H9 (cell line): ENCODE results near the gene CLEC18B. TPM values are rescaled to one million over a fixed set of nuclear protein-coding genes. Genes with fewer than 3 reads are reported as not detected.
"Not testable (repeated sequence)": the region's sequence is repeated elsewhere in the genome, so short reads cannot be mapped to it uniquely, and the experiment has no call there.

Experiments
- DNase-seq: peaks from one replicate; pipeline ENCODE4 v3.0.0-alpha.2; 2017
- H2AFZ ChIP-seq: one replicate; pipeline ENCODE4 v1.6.1; 2013; ENCODE audit warnings: mild to moderate bottlenecking, low read length, control low read depth, moderate library complexity
- H2AK5ac ChIP-seq: 2 replicates; pipeline ENCODE4 v1.6.1; 2013; ENCODE audit warnings: low read length, control low read depth, mixed read lengths; ENCODE audit not compliant: insufficient read length
- H2BK120ac ChIP-seq: one replicate; pipeline ENCODE4 v1.6.1; 2013; ENCODE audit warnings: low read depth, mild to moderate bottlenecking, low read length, control low read depth, inconsistent platforms; ENCODE audit not compliant: poor library complexity, severe bottlenecking
- H2BK12ac ChIP-seq: 2 replicates; pipeline ENCODE4 v1.6.1; 2013; ENCODE audit warnings: low read length, control low read depth, mixed read lengths, low read depth; ENCODE audit not compliant: insufficient read length
- H2BK15ac ChIP-seq: 2 replicates; pipeline ENCODE4 v1.6.1; 2013; ENCODE audit warnings: low read depth, low read length, control low read depth
- H2BK20ac ChIP-seq: one replicate; pipeline ENCODE4 v1.6.1; 2013; ENCODE audit warnings: low read depth, mild to moderate bottlenecking, low read length, control low read depth, inconsistent platforms; ENCODE audit not compliant: poor library complexity, severe bottlenecking
- H2BK5ac ChIP-seq: 2 replicates; pipeline ENCODE4 v1.6.1; 2013; ENCODE audit warnings: low read length, control low read depth, mixed read lengths; ENCODE audit not compliant: insufficient read length
- H3K14ac ChIP-seq: 2 replicates; pipeline ENCODE4 v1.6.1; 2013; ENCODE audit warnings: low read length, control low read depth; ENCODE audit not compliant: insufficient read depth
- H3K18ac ChIP-seq: 2 replicates; pipeline ENCODE4 v1.6.1; 2013; ENCODE audit warnings: low read depth, mild to moderate bottlenecking, mixed read lengths, low read length, control low read depth; ENCODE audit not compliant: insufficient read length
- H3K23ac ChIP-seq: 2 replicates; pipeline ENCODE4 v1.6.1; 2013; ENCODE audit warnings: low read length, control low read depth, mixed read lengths, low read depth; ENCODE audit not compliant: insufficient read length
- H3K23me2 ChIP-seq: 2 replicates; pipeline ENCODE4 v1.6.1; 2013; ENCODE audit warnings: low read depth, mild to moderate bottlenecking, mixed read lengths, low read length, control low read depth; ENCODE audit not compliant: insufficient read length, poor library complexity, severe bottlenecking
- H3K27ac ChIP-seq: 2 replicates; pipeline ENCODE4 v1.5.1; 2013; ENCODE audit warnings: low read length, control low read depth, mixed read lengths, low read depth; ENCODE audit not compliant: insufficient read length
- H3K27me3 ChIP-seq: 2 replicates; pipeline ENCODE4 v1.6.1; 2013; ENCODE audit warnings: low read length, control low read depth, inconsistent platforms; ENCODE audit not compliant: insufficient read depth
- H3K4ac ChIP-seq: 2 replicates; pipeline ENCODE4 v1.6.1; 2013; ENCODE audit warnings: low read depth, mild to moderate bottlenecking, control low read depth, inconsistent platforms, low read length, moderate library complexity
- H3K4me1 ChIP-seq: 2 replicates; pipeline ENCODE4 v1.6.1; 2013; ENCODE audit warnings: low read length, control low read depth, inconsistent platforms; ENCODE audit not compliant: insufficient read depth
- H3K4me2 ChIP-seq: 2 replicates; pipeline ENCODE4 v1.6.1; 2013; ENCODE audit warnings: low read length, control low read depth, mixed read lengths; ENCODE audit not compliant: insufficient read length, insufficient read depth
- H3K56ac ChIP-seq: 2 replicates; pipeline ENCODE4 v1.6.1; 2013; ENCODE audit warnings: low read depth, mild to moderate bottlenecking, mixed read lengths, low read length, control low read depth; ENCODE audit not compliant: insufficient read length
- H3K79me1 ChIP-seq: 2 replicates; pipeline ENCODE4 v1.6.1; 2013; ENCODE audit warnings: low read depth, mild to moderate bottlenecking, moderate library complexity, low read length, control low read depth, inconsistent platforms; ENCODE audit not compliant: insufficient read depth, poor library complexity, severe bottlenecking
- H3K79me2 ChIP-seq: 2 replicates; pipeline ENCODE4 v1.6.1; 2013; ENCODE audit warnings: low read length, control low read depth, inconsistent platforms; ENCODE audit not compliant: insufficient read depth
- H3K9ac ChIP-seq: 2 replicates; pipeline ENCODE4 v1.6.1; 2013; ENCODE audit warnings: low read length, control low read depth, mixed read lengths; ENCODE audit not compliant: insufficient read length; ENCODE audit errors: extremely low read depth
- H3K9me3 ChIP-seq: one replicate; pipeline ENCODE4 v1.6.1; 2013; ENCODE audit warnings: low read depth, low read length, inconsistent platforms; ENCODE audit not compliant: control insufficient read depth
- H3T11ph ChIP-seq: one replicate; pipeline ENCODE4 v1.6.1; 2013; ENCODE audit warnings: mild to moderate bottlenecking, low read length, control low read depth, inconsistent platforms
- H4K20me1 ChIP-seq: one replicate; pipeline ENCODE4 v1.6.1; 2013; ENCODE audit not compliant: control insufficient read depth, insufficient read length, insufficient read depth
- H4K5ac ChIP-seq: 2 replicates; pipeline ENCODE4 v1.6.1; 2013; ENCODE audit warnings: low read depth, mild to moderate bottlenecking, mixed read lengths, low read length, control low read depth; ENCODE audit not compliant: insufficient read length
- H4K8ac ChIP-seq: replicated peaks from 2 replicates; pipeline ENCODE4 v1.6.1; 2013; ENCODE audit warnings: low read length, control low read depth, mixed read lengths, low read depth; ENCODE audit not compliant: insufficient read length
- H4K91ac ChIP-seq: 2 replicates; pipeline ENCODE4 v1.6.1; 2013; ENCODE audit warnings: low read depth, mild to moderate bottlenecking, moderate library complexity, mixed read lengths, low read length, control low read depth; ENCODE audit not compliant: insufficient read length
- H3K27ac Mint-ChIP-seq, 3 experiments: 2 replicates in 2 of 3; 3 replicates in 1 of 3; pipeline ENCODE4 v1.8.0; 2020 to 2021; ENCODE audit warnings: mixed read lengths in 3 of 3, mild to moderate bottlenecking in 1 of 3, moderate library complexity in 1 of 3
- H3K27me3 Mint-ChIP-seq: 2 replicates; pipeline ENCODE4 v1.8.0; 2021; ENCODE audit warnings: low read depth, mild to moderate bottlenecking, moderate library complexity, mixed read lengths
- H3K36me3 Mint-ChIP-seq, 3 experiments: 2 replicates in 2 of 3; 3 replicates in 1 of 3; pipeline ENCODE4 v1.8.0; 2020 to 2021; ENCODE audit warnings: low read depth in 3 of 3, mixed read lengths in 3 of 3; ENCODE audit not compliant: insufficient read depth in 1 of 3
- H3K4me1 Mint-ChIP-seq, 2 experiments: 2 replicates each; pipeline ENCODE4 v1.8.0; 2020; ENCODE audit warnings: mixed read lengths in 2 of 2
- H3K4me3 Mint-ChIP-seq, 2 experiments: 2 replicates in 1 of 2; 3 replicates in 1 of 2; pipeline ENCODE4 v1.8.0; 2020 to 2021; ENCODE audit warnings: mild to moderate bottlenecking in 2 of 2, mixed read lengths in 2 of 2, moderate library complexity in 1 of 2
- H3K9me3 Mint-ChIP-seq, 2 experiments: 2 replicates in 1 of 2; 3 replicates in 1 of 2; pipeline ENCODE4 v1.8.0; 2020; ENCODE audit warnings: mild to moderate bottlenecking in 2 of 2, mixed read lengths in 2 of 2, moderate library complexity in 1 of 2
- WGBS: extraction: QIAGEN DNeasy Blood & Tissue Kit; methylation state at CpG from one replicate; pipeline ENCODE4 v1.1.7; 2013; ENCODE audit warnings: missing lambda C conversion rate, low lambda C conversion rate, mixed read lengths; ENCODE audit not compliant: insufficient read length; ENCODE audit errors: extremely low coverage; 5-methylcytosine and 5-hydroxymethylcytosine counted together
- total RNA-seq: library from RNA; stranded (reverse); gene quantifications from 2 replicates; pipeline ENCODE4 v1.2.1, GENCODE V29; 2021

Gene CLEC18B
- total RNA-seq, 1 experiment from 2014 or later: 0.37 TPM

GRCh38 chr16:74373847-74374184 is 47.5 kb downstream of the CLEC18B start:
- not testable (repeated sequence) for H3K4me1 Mint-ChIP-seq, H3K56ac ChIP-seq, H2AFZ ChIP-seq, DNase-seq, H3K4me3 Mint-ChIP-seq, H3K18ac ChIP-seq, H4K91ac ChIP-seq, H4K5ac ChIP-seq, H3K9ac ChIP-seq, H3K4me2 ChIP-seq, H3K27ac ChIP-seq, H3T11ph ChIP-seq, H3K79me1 ChIP-seq, H3K27ac Mint-ChIP-seq, H3K4me1 ChIP-seq, H3K23ac ChIP-seq, H3K27me3 Mint-ChIP-seq, H3K9me3 ChIP-seq, H2BK12ac ChIP-seq, H3K36me3 Mint-ChIP-seq, H2BK120ac ChIP-seq, H3K4ac ChIP-seq, H3K79me2 ChIP-seq, H4K20me1 ChIP-seq, H2BK20ac ChIP-seq, H2AK5ac ChIP-seq, H3K23me2 ChIP-seq, H3K9me3 Mint-ChIP-seq, H3K27me3 ChIP-seq, H2BK5ac ChIP-seq, H3K14ac ChIP-seq, H2BK15ac ChIP-seq, H4K8ac ChIP-seq
- WGBS: no CpG with 5 or more reads among the region's 9 CpGs
